HG02610 (cell line): Measurements from ENCODE around the gene PPP1R3C.
A peak's percentile ranks its signal among the peaks of the same experiment; 100 is the strongest.

Source experiments
- ATAC-seq: cut with Tn5 transposase; IDR thresholded peaks from one replicate; pipeline ENCODE4 v1.9.1; 2021; ENCODE audit warnings: mild to moderate bottlenecking, moderate library complexity; ENCODE audit not compliant: unreplicated experiment

PPP1R3C gene

GRCh38 chr10:91632671-91633550 lies at the start of gene PPP1R3C:
Gene PPP1R3C (minus strand): TSS chr10:91633071. CDS start chr10:91632969, 102 bp downstream.
- ATAC-seq: peak; percentile 74

GRCh38 chr10:91681361-91682276 lies 48.7 kb upstream of the PPP1R3C start:
- ATAC-seq: no peak

- ATAC-seq: no peak
Measured at GRCh38 chr10:91680487-91680886, 47.6 kb upstream of the PPP1R3C start.

- no peak for ATAC-seq
Measured at GRCh38 chr10:91679296-91679695, 46.4 kb upstream of the PPP1R3C start.

- no peak for ATAC-seq
Measured at GRCh38 chr10:91677911-91678310, 45.0 kb upstream of the PPP1R3C start.

GRCh38 chr10:91672021-91672608 lies 39.2 kb upstream of the PPP1R3C start:
- no peak for ATAC-seq

- no peak for ATAC-seq
Measured at GRCh38 chr10:91668913-91669312, 36.0 kb upstream of the PPP1R3C start.

- ATAC-seq: no peak
Measured at GRCh38 chr10:91665842-91666241, 33.0 kb upstream of the PPP1R3C start.

GRCh38 chr10:91664426-91664825 lies 31.6 kb upstream of the PPP1R3C start:
- ATAC-seq: no peak

GRCh38 chr10:91662993-91663392 lies 30.1 kb upstream of the PPP1R3C start:
- no peak for ATAC-seq

- no peak for ATAC-seq
Measured at GRCh38 chr10:91653219-91653870, 20.5 kb upstream of the PPP1R3C start.

- ATAC-seq: no peak
Measured at GRCh38 chr10:91652364-91652763, 19.5 kb upstream of the PPP1R3C start.

- ATAC-seq: no peak
Measured at GRCh38 chr10:91643700-91644099, 10.8 kb upstream of the PPP1R3C start.

- no peak for ATAC-seq
Measured at GRCh38 chr10:91642831-91643692, 10.2 kb upstream of the PPP1R3C start.

GRCh38 chr10:91636892-91637291 lies 4.0 kb upstream of the PPP1R3C start:
- no peak for ATAC-seq

- no peak for ATAC-seq
Measured at GRCh38 chr10:91635401-91636400, 2.8 kb upstream of the PPP1R3C start.

GRCh38 chr10:91634898-91635297 lies 2.0 kb upstream of the PPP1R3C start:
- no peak for ATAC-seq

- ATAC-seq: no peak
Measured at GRCh38 chr10:91634246-91634645, 1.4 kb upstream of the PPP1R3C start.

GRCh38 chr10:91630625-91631024 lies 2.2 kb downstream of the PPP1R3C start:
- no peak for ATAC-seq
